Upper lobe of right lung (tissue), 1 donor: ENCODE data around the gene TRNT1. TPM values are rescaled to one million over a fixed set of nuclear protein-coding genes. Genes with fewer than 3 reads are reported as not detected.

Experiments
- ATAC-seq: fragments of 200-7000 bp; cut with Tn5 transposase; one replicate; pipeline ENCODE4 v1.9.1; 2020; ENCODE audit warnings: mild to moderate bottlenecking, moderate library complexity
- DNase-seq: peaks from one replicate; pipeline ENCODE4 v3.0.0-alpha.2; 2020
- H3K27ac ChIP-seq: fragments of 200-600 bp; one replicate; pipeline ENCODE4 v1.8.0; 2022
- H3K27me3 ChIP-seq: fragments of 200-600 bp; one replicate; pipeline ENCODE4 v1.8.0; 2022; ENCODE audit warnings: mild to moderate bottlenecking
- H3K36me3 ChIP-seq: fragments of 200-600 bp; one replicate; pipeline ENCODE4 v1.8.0; 2022
- H3K4me1 ChIP-seq: fragments of 200-600 bp; one replicate; pipeline ENCODE4 v1.8.0; 2022
- H3K4me3 ChIP-seq: fragments of 200-600 bp; one replicate; pipeline ENCODE4 v1.8.0; 2022; ENCODE audit warnings: mild to moderate bottlenecking
- H3K9me3 ChIP-seq: fragments of 200-600 bp; one replicate; pipeline ENCODE4 v1.8.0; 2022
- CTCF ChIP-seq: fragments of 200-600 bp; IDR thresholded peaks from one replicate; pipeline ENCODE4 v1.8.0; 2022; ENCODE audit warnings: antibody characterized with exemption
- intact Hi-C: fragments of 100-400 bp; cut with DNase I; formaldehyde crosslinking; loops from one replicate; pipeline ENCODE4 v1.11.0; 2022
- total RNA-seq: library from RNA; stranded (reverse); fragmentation: NEBNext Ultra II Directional; extraction: Animal tissue kit (Norgen Biotek cat#: 25700); gene quantifications from one replicate; pipeline ENCODE4 v1.2.1, GENCODE V29; 2021
- donor health status: DM: no; HTN: yes; CAD: no; lungs with severe emphysema.

TRNT1 gene
- total RNA-seq, 1 donor from 2014 or later, result 27.3 TPM

- peak overlapping the region; percentile 61 for H3K27ac ChIP-seq
- DNase-seq, result no peak
- intact Hi-C loops, result no loop called here
- no peaks in the 10 kb centered on the region for H3K4me1 ChIP-seq
- H3K4me3 ChIP-seq, result peak overlapping the region; percentile 1
- H3K36me3 ChIP-seq, result no peaks in the 10 kb centered on the region
- no peaks in the 10 kb centered on the region for H3K9me3 ChIP-seq
- no peak for ATAC-seq
- TF ChIP-seq CTCF, result no peak
- no peaks in the 10 kb centered on the region for H3K27me3 ChIP-seq
Measured at GRCh38 chr3:3109407-3110298, 17.1 kb upstream of the TRNT1 start.

- ATAC-seq (peak; percentile 59), DNase-seq (no peak)
- Histone ChIP-seq H3K4me1 (no peaks in the 10 kb centered on the region), H3K27ac (peak within 1 kb of the TSS; percentile 61), H3K36me3 (no peaks in the 10 kb centered on the region), H3K27me3 (no peaks in the 10 kb centered on the region), H3K9me3 (no peaks in the 10 kb centered on the region), H3K4me3 (peak within 1 kb of the TSS; percentile 1)
- intact Hi-C loops, result no loop called here
- no peak for TF ChIP-seq CTCF
Measured at GRCh38 chr3:3110299-3110630, 16.5 kb upstream of the TRNT1 start, which contains the start of gene IL5RA. Gene IL5RA, minus strand, starts transcription at chr3:3110374. Its CDS starts 5,390 bp downstream, at chr3:3104984.

GRCh38 chr3:3110749-3111361, 15.9 kb upstream of the TRNT1 start:
- no peaks in the 10 kb centered on the region for H3K9me3 ChIP-seq
- no peaks in the 10 kb centered on the region for H3K4me1 ChIP-seq
- no peak for TF ChIP-seq CTCF
- H3K4me3 ChIP-seq, result no peak overlapping the region
- no peaks in the 10 kb centered on the region for H3K27me3 ChIP-seq
- H3K27ac ChIP-seq, result peak overlapping the region; percentile 61
- intact Hi-C loops, result no loop called here
- ATAC-seq (no peak), DNase-seq (no peak)
- no peaks in the 10 kb centered on the region for H3K36me3 ChIP-seq

- Histone ChIP-seq H3K9me3 (no peaks in the 10 kb centered on the region), H3K27ac (no peak overlapping the region), H3K4me1 (no peaks in the 10 kb centered on the region), H3K36me3 (no peaks in the 10 kb centered on the region), H3K27me3 (no peaks in the 10 kb centered on the region), H3K4me3 (no peak overlapping the region)
- intact Hi-C loops, result no loop called here
- no peak for TF ChIP-seq CTCF
- DNase-seq (no peak), ATAC-seq (peak; percentile 92)
Measured at GRCh38 chr3:3113042-3113709, 13.6 kb upstream of the TRNT1 start.

GRCh38 chr3:3117651-3118050, 9.1 kb upstream of the TRNT1 start:
- no peak for TF ChIP-seq CTCF
- intact Hi-C loops, result no loop called here

More at GRCh38 chr3:3117651-3118050, 9.1 kb upstream of the TRNT1 start:
- Histone ChIP-seq H3K4me1 (no peaks in the 10 kb centered on the region), H3K27me3 (no peaks in the 10 kb centered on the region), H3K36me3 (no peaks in the 10 kb centered on the region), H3K4me3 (no peak overlapping the region), H3K27ac (no peak overlapping the region), H3K9me3 (no peaks in the 10 kb centered on the region)
- DNase-seq, result no peak
- ATAC-seq, result no peak
